Epidermal melanocyte (primary cell): Measurements from ENCODE around the gene DLK2.
A peak's percentile ranks its signal among the peaks of the same experiment; 100 is the strongest.
"Not testable (repeated sequence)": the region's sequence is repeated elsewhere in the genome, so short reads cannot be mapped to it uniquely, and the experiment has no call there.

Experiments
- DNase-seq: peaks from one replicate; pipeline ENCODE4 v3.0.0; 2011; ENCODE audit warnings: low spot score; ENCODE audit not compliant: insufficient read length

Gene DLK2

GRCh38 chr6:43481591-43482236, 26.4 kb upstream of the DLK2 start:
- DNase-seq: no peak

DNA sequence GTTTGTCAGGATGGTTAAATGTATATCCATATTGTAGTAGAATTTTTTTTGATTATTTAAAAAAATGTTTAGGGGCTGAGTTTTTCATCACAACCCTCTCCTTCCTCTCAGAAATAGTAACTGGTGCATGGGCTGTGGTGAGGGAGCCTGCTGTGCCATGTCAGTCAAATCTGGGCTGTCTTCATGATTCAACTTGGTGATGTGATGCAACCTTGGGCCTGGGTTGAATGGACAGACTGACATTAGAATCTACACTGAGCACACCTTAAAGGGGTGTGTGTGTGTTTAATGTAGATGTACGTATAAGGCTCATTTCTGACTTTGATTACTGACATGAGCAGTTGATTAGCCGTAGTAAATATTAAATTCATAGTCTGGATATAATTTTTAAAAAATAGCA, 25.7 kb upstream of the DLK2 start:
- DNase-seq: no peak

- no peak for DNase-seq
Measured at GRCh38 chr6:43478008-43478372, 22.6 kb upstream of the DLK2 start.

- DNase-seq: peak; percentile 72
Measured at GRCh38 chr6:43477235-43478007, 22.1 kb upstream of the DLK2 start, which contains the start of gene TJAP1. TSS of gene TJAP1 (plus strand) at chr6:43477570. CDS start at chr6:43499002, 21,432 bp downstream.

GRCh38 chr6:43476746-43477145, 21.4 kb upstream of the DLK2 start:
- no peak for DNase-seq

DNA sequence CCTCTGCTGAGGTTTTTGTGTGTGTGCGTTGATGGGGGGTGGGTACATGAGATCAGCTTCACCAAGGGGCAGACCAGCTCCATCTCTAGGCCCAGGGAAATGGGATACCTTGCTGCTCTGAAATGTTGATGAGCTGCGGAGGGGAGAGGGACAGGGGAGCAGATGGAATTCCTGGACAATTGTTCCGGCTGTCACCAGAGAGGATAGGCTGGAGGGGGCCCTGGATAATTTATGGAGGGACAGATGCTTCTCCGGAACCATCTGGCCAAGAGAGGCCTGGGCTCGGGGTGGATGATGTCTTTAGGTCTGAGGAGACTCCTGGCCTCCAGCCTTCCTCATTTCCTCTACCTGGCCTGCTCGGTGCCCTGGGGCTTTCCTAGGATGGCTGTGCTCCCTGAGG, 20.2 kb upstream of the DLK2 start:
- no peak for DNase-seq

DNA sequence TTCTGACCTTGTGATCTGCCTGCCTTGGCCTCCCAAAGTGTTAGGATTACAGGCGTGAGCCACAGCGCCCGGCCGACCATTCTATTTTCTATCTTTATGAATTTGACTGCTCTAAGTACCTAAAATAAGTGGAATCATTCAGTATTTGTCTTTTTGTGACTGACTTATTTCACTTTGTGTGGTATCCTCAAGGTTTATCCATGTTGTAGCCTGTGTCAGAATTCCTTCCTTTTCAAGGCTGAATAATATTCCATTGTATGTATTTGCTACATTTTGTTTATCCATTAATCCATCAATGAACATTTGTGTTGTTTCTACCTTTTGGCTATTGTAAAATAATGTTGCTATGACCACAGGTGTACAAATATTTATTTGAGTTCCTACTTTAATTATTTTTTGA, 17.2 kb upstream of the DLK2 start:
- DNase-seq: no peak

DNA sequence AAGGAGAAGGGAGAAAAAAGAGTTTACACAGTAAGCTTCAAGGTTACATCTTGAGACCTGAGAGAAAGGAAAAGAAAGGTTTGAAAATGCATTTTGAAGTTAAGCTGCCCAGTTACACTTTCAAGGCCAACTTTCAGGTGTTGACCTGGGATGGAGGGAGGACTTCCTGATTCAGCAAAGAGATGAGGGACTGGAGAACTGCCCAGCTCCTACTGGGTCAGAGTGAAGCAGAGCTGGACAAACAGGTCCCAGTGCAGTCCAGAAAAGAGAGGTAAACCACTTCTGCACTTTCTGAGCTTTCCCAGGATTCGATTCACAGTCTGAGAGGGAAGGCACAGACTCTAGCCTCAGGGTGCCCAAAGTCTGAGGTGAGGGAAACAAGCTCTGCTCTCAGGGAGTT, 16.1 kb upstream of the DLK2 start:
- no peak for DNase-seq

DNA sequence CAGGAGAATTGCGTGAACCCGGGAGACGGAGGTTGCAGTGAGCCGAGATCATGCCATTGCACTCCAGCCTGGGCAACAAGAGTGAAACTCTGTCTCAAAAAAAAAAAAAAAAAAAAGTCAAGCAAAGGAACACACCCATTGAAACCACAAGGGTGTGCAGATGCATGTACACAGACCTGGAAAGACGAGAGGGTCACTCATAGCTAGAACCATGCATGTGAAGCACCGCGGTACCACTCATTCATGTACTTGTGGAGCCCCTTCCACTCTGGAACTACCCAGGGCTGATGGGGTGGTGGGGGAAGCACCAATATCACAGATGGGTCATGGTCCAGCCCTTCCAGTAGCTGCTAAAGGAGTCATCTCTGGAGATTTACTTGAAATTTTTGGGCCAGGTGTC, 14.6 kb upstream of the DLK2 start:
- no peak for DNase-seq

GRCh38 chr6:43468748-43469681, 13.7 kb upstream of the DLK2 start:
- DNase-seq: no peak

DNA sequence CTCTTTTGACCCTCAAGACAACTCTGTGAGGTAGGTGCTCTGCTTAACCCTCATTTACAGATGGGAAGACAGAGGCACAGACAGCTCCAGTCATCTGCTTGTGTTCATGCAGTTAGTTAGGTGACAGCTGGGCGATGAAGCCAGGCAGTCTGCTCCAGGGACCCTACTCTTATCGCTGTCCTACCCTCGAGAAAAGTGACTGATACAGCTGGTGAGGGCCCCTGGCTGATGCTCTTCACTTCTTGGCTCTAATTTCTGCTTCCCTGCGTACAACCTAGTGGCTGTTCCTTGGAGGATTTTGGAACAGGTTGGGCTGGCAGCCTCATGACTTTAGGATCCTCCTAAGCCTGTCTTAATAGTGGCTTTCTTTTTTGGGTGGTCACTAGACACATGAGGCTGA, 12.9 kb upstream of the DLK2 start:
- no peak for DNase-seq

GRCh38 chr6:43467752-43468151, 12.4 kb upstream of the DLK2 start:
- DNase-seq: no peak

- not testable (repeated sequence) for DNase-seq
Measured at GRCh38 chr6:43467265-43467664, 11.9 kb upstream of the DLK2 start.

- no peak for DNase-seq
Measured at GRCh38 chr6:43465948-43466347, 10.6 kb upstream of the DLK2 start.

DNA sequence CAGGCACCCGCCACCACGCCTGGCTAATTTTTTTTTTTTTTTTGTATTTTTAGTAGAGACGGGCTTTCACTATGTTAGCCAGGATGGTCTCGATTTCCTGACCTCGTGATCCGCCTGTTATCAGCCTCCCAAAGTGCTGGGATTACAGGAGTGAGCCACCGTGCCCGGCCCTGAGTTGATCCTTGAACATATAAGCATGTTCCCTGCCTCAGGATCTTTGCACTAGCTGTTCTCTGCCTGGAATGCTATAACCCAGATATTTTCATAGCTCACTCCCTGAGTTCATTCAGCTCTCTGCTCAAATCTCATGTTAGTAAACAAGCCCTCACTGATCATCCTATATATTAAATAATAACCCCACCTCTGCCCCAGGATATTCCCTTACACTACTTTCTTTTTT, 9.0 kb upstream of the DLK2 start:
- DNase-seq: no peak

DNA sequence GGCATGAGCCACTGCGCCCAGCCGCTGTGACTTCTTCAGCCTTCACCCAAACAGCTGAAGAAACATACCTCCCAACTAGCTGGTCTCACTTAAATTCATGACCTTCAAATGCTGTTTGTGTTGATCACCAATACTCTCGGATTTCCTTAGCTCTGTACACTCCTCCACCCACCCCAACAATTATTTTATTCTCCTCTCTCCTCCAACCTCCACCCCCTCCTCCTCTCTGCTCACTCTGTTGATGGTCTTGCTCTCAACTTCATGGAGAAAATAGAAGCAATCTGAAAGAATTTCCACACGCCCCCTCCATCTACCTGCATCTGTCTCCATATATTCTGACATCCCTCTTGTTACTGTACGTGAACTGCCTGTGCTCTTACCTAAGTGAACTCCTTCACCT, 6.6 kb upstream of the DLK2 start:
- DNase-seq: no peak

GRCh38 chr6:43460032-43460431, 4.7 kb upstream of the DLK2 start:
- no peak for DNase-seq

DNA sequence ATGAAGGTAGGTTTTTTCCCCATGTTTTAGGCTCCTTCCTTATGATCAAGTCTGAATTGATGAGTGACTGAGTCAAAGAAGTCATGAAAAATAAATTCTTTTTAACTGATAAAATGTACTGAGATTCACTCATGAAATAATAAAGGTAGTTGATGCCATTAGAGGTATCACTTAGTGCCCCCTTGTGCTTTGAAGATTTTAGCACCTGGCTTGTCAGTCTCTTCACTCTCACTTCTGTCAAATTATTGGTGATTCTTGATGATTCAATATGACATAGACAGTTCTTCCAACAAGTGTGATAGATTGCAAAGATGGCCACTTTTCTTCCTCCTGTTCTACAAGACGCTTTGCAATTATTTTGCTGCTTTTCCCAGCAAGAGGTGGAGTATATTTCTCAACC, 4.2 kb upstream of the DLK2 start:
- no peak for DNase-seq

- not testable (repeated sequence) for DNase-seq
Measured at GRCh38 chr6:43458154-43458553, 2.8 kb upstream of the DLK2 start.

DNA sequence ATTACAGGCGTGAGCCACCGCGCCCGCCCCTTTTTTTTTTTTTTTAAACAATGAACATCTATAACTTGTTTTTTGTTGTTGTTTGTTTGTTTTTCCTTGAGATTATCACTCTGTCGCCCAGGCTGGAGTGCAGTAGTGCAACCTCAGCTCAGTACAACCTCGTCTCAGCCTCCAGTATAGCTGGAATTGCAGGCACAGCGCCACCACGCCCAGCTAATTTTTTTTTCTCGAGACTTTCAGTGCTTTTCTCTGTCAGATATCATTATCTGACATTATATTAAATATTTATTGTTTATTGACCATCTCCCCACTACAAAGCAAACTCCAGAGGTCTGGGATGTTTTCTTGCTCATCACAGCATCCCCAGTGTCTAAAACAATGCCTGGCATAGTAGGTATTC, 2.3 kb upstream of the DLK2 start:
- DNase-seq: no peak

DNA sequence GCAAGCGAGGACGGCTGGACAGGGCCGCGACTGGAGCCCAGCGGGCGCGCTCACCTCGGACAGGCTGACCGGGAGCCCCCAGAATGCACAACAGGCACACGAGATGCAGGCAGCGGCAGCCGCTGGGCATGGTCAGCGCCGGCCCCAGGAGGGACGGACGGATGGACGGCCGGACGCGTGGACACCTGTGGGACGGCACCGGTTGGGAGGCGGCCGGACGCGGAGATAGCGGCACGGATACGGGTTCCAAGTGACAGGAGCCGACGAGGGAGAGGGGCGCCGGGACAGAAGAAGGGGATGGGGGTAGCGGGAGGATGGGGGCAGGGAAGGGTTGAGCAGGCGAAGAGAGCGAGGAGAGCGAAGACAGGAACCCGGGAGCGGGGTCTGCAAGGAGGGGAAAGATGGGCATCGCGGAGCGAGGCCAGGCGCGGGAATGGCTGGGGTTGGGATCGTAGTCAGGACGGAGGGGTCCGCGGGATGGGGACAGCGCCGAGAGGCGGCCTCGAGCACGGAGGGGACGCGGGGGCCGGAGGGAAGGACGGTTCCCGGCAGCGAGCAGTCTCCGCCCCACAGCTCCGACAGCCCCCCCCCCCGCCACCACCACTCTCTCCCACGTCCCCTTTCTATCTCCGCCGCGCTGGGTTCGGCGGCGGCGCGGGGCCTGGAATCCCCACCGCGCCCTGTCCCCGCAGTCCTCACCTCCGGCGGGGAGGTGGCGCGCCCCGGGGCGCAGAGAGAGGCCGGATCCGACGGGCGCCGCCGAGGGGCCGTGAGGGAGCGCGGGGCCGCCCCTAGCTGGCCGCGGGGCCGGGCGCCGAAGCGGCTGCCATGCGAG, 435 bp downstream of the DLK2 start:
- peak; percentile 74 for DNase-seq
